ENCODE measurements around the gene RNF40.

GRCh38 chr16:30745082-30745481 is 17.0 kb upstream of the RNF40 start:
- no peak for TF ChIP-seq POLR2A (IDR thresholded peaks at IDR 0.05)
- TF ChIP-seq, protein P1, sequence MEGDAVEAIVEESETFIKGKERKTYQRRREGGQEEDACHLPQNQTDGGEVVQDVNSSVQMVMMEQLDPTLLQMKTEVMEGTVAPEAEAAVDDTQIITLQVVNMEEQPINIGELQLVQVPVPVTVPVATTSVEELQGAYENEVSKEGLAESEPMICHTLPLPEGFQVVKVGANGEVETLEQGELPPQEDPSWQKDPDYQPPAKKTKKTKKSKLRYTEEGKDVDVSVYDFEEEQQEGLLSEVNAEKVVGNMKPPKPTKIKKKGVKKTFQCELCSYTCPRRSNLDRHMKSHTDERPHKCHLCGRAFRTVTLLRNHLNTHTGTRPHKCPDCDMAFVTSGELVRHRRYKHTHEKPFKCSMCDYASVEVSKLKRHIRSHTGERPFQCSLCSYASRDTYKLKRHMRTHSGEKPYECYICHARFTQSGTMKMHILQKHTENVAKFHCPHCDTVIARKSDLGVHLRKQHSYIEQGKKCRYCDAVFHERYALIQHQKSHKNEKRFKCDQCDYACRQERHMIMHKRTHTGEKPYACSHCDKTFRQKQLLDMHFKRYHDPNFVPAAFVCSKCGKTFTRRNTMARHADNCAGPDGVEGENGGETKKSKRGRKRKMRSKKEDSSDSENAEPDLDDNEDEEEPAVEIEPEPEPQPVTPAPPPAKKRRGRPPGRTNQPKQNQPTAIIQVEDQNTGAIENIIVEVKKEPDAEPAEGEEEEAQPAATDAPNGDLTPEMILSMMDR (IDR thresholded peaks at IDR 0.05) = no peak
